Stimulated activated memory B cell treated with anti-CD40 and anti-IgM and Interleukin-4, amounts not matched to agents 10 μg/mL and 1 μg/mL and 100 μg/mL, for 72 hours (primary cell): ENCODE data around the gene PCED1A.

Experiments
- ATAC-seq: fragments of 150-1000 bp; cut with Tn5 transposase; 2 replicates; pipeline ENCODE4 v1.10.0; 2021
- H3K27ac Mint-ChIP-seq: one replicate; pipeline ENCODE4 v1.8.0; 2022; ENCODE audit warnings: mild to moderate bottlenecking, mixed read lengths
- H3K27me3 Mint-ChIP-seq: one replicate; pipeline ENCODE4 v1.8.0; 2022; ENCODE audit warnings: mixed read lengths
- H3K36me3 Mint-ChIP-seq: one replicate; pipeline ENCODE4 v1.8.0; 2022; ENCODE audit warnings: mixed read lengths
- H3K4me1 Mint-ChIP-seq: one replicate; pipeline ENCODE4 v1.8.0; 2022; ENCODE audit warnings: mixed read lengths
- H3K4me3 Mint-ChIP-seq: one replicate; pipeline ENCODE4 v1.8.0; 2022; ENCODE audit warnings: mild to moderate bottlenecking, moderate library complexity, mixed read lengths
- H3K9me3 Mint-ChIP-seq: one replicate; pipeline ENCODE4 v1.8.0; 2022; ENCODE audit warnings: mixed read lengths

PCED1A gene

GRCh38 chr20:2794866-2795447 lies 45.5 kb downstream of the PCED1A start:
- no peaks in the 10 kb centered on the region for H3K9me3 Mint-ChIP-seq
- no peak overlapping the region for H3K27ac Mint-ChIP-seq
- H3K36me3 Mint-ChIP-seq, result no peaks in the 10 kb centered on the region
- no peak overlapping the region for H3K4me3 Mint-ChIP-seq
- no peak for ATAC-seq
- H3K4me1 Mint-ChIP-seq, result peaks cover 18% of the 10 kb centered on the region
- peaks cover 80% of the 10 kb centered on the region for H3K27me3 Mint-ChIP-seq

GRCh38 chr20:2794202-2794748 lies 46.2 kb downstream of the PCED1A start:
- H3K9me3 Mint-ChIP-seq, result no peaks in the 10 kb centered on the region
- peaks cover 77% of the 10 kb centered on the region for H3K27me3 Mint-ChIP-seq
- no peak overlapping the region for H3K27ac Mint-ChIP-seq
- H3K4me3 Mint-ChIP-seq, result no peak overlapping the region
- H3K4me1 Mint-ChIP-seq, result peaks cover 11% of the 10 kb centered on the region
- no peak for ATAC-seq
- H3K36me3 Mint-ChIP-seq, result no peaks in the 10 kb centered on the region

GRCh38 chr20:2793471-2793870 lies 47.0 kb downstream of the PCED1A start:
- no peak for ATAC-seq
- Mint-ChIP-seq H3K27ac (no peak overlapping the region), H3K27me3 (peaks cover 77% of the 10 kb centered on the region), H3K4me1 (peaks cover 5% of the 10 kb centered on the region), H3K36me3 (no peaks in the 10 kb centered on the region), H3K4me3 (no peak overlapping the region), H3K9me3 (no peaks in the 10 kb centered on the region)
